ENCODE measurements around the gene ARHGAP44. TPM values are rescaled to one million over a fixed set of nuclear protein-coding genes. Genes with fewer than 3 reads are reported as not detected.
"Not testable (repeated sequence)": the region's sequence is repeated elsewhere in the genome, so short reads cannot be mapped to it uniquely, and the experiment has no call there.

ARHGAP44 gene
- total RNA-seq, 6 donors from 2014 or later = 36.3 to 56.4 (median 41.8) TPM

DNA sequence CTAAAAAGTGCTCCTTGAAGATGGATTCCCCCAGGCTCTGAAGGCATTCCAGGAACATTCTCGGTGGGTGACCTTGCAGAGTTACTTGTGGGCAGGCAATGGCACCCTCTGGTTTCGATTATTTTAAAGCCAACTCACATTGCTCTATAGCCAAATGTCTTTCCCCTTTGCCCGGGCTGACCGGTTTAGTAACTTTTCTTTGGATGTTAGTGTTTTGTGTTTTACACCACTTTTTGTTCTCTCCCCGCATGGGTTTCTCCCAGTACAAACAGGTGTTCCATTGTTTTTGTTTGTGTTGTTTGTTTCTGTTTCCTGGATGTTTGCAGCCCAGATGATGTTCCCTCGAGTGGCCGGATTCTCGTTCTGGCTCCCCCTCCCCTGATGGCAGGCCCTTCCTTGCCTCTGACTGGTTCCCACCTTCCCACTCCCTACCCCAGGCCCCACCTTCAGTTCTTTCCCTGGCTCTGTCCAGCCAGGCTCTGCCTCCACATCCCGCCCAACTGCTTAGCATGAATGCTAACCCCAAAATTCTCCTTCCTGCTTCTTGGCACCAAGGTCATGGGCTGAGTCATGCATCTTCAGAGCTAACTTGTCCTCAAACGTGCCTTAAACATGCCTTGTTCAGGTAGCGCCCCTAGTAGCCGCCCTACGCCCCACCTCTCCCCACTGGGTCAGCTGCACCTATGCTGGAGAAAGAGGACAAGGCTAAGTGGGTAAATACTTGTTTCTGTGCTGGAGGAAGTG, 187.9 kb downstream of the ARHGAP44 start:
- peaks cover 0 to 6% (median 0%) of the 10 kb centered on the region in 4 donors for H3K36me3 ChIP-seq
- H3K27ac ChIP-seq = no peak overlapping the region
- WGBS, 2 donors = 72% methylated on average over 13 of the region's 13 CpGs
- no peaks in the 10 kb centered on the region for H3K27me3 ChIP-seq
- H3K9me3 ChIP-seq = no peaks in the 10 kb centered on the region
- peaks cover 0 to 7% (median 2%) of the 10 kb centered on the region in 4 donors for H3K4me1 ChIP-seq
- no peak for DNase-seq
- TF ChIP-seq EP300 (IDR thresholded peaks at IDR 0.05) (no peak), POLR2A (IDR thresholded peaks at IDR 0.05) (no peak), POLR2AphosphoS5 (IDR thresholded peaks at IDR 0.05) (no peak)
- TF ChIP-seq, protein P1, sequence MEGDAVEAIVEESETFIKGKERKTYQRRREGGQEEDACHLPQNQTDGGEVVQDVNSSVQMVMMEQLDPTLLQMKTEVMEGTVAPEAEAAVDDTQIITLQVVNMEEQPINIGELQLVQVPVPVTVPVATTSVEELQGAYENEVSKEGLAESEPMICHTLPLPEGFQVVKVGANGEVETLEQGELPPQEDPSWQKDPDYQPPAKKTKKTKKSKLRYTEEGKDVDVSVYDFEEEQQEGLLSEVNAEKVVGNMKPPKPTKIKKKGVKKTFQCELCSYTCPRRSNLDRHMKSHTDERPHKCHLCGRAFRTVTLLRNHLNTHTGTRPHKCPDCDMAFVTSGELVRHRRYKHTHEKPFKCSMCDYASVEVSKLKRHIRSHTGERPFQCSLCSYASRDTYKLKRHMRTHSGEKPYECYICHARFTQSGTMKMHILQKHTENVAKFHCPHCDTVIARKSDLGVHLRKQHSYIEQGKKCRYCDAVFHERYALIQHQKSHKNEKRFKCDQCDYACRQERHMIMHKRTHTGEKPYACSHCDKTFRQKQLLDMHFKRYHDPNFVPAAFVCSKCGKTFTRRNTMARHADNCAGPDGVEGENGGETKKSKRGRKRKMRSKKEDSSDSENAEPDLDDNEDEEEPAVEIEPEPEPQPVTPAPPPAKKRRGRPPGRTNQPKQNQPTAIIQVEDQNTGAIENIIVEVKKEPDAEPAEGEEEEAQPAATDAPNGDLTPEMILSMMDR (IDR thresholded peaks at IDR 0.05) = no peak
- ATAC-seq (ENCODE audit: low FRiP score in 2 of 2) = no peak
- no peak overlapping the region for H3K4me3 ChIP-seq

DNA sequence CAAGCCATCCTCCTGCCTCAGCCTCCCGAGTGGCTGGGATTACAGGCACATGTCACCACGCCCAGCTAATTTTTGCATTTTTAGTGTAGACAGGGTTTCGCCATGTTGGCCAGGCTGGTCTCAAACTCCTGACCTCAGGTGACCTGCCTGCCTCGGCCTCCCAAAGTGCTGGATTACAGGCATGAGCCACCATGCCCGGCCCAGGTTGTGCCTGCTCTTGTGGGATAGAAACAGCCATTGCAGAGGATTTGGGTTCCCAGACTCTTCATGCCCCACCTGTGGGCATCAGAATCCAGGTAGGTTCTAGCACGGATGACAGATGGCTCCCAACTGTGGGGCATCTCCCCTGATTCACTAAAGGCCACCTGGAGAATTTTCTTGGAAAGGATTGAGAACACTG, 189.5 kb downstream of the ARHGAP44 start:
- H3K9me3 ChIP-seq; H3K4me3 ChIP-seq; H3K36me3 ChIP-seq; H3K27me3 ChIP-seq; DNase-seq; H3K4me1 ChIP-seq; ATAC-seq (ENCODE audit: low FRiP score in 2 of 2); H3K27ac ChIP-seq: not testable (repeated sequence)
- WGBS, 2 donors = 90 to 92% methylated on average over 5 to 6 of the region's 6 CpGs

- 86 to 96% methylated on average over 5 of the region's 5 CpGs for WGBS, 2 donors
- Histone ChIP-seq H3K4me3 (no peak overlapping the region), H3K9me3 (no peaks in the 10 kb centered on the region), H3K27me3 (no peaks in the 10 kb centered on the region), H3K27ac (no peak overlapping the region), H3K36me3 (peaks cover 0 to 6% (median 0%) of the 10 kb centered on the region in 4 donors), H3K4me1 (peaks cover 0 to 2% (median under 1%) of the 10 kb centered on the region in 4 donors)
- ATAC-seq (ENCODE audit: low FRiP score in 2 of 2) (no peak), DNase-seq (no peak)
- no peak for TF ChIP-seq EP300 (IDR thresholded peaks at IDR 0.05)
- no peak for TF ChIP-seq POLR2A (IDR thresholded peaks at IDR 0.05)
Measured at GRCh38 chr17:12979246-12979645, 189.9 kb downstream of the ARHGAP44 start.

GRCh38 chr17:12979826-12980500, 190.7 kb downstream of the ARHGAP44 start:
- no peak for TF ChIP-seq POLR2A (IDR thresholded peaks at IDR 0.05)
- TF ChIP-seq, protein P1 (IDR thresholded peaks at IDR 0.05) = no peak
- DNase-seq (no peak), ATAC-seq (ENCODE audit: low FRiP score in 2 of 2) (no peak)
- Histone ChIP-seq H3K4me3 (no peak overlapping the region), H3K27me3 (no peaks in the 10 kb centered on the region), H3K27ac (no peak overlapping the region), H3K4me1 (no peaks in the 10 kb centered on the region), H3K9me3 (no peaks in the 10 kb centered on the region), H3K36me3 (peaks cover 0 to 6% (median 0%) of the 10 kb centered on the region in 4 donors)
- 87 to 95% methylated on average over 10 to 12 of the region's 12 CpGs for WGBS, 2 donors

- no peak for DNase-seq
- Histone ChIP-seq H3K9me3 (no peaks in the 10 kb centered on the region), H3K27ac (no peak overlapping the region), H3K4me1 (no peaks in the 10 kb centered on the region), H3K36me3 (peaks cover 0 to 6% (median 0%) of the 10 kb centered on the region in 4 donors), H3K4me3 (no peak overlapping the region), H3K27me3 (no peaks in the 10 kb centered on the region)
- TF ChIP-seq, protein P1 (IDR thresholded peaks at IDR 0.05) = no peak
- TF ChIP-seq POLR2A (IDR thresholded peaks at IDR 0.05) (no peak), EP300 (IDR thresholded peaks at IDR 0.05) (no peak), POLR2AphosphoS5 (IDR thresholded peaks at IDR 0.05) (no peak)
- WGBS, 2 donors = 66% methylated on average over 6 of the region's 6 CpGs
- no peak for ATAC-seq (ENCODE audit: low FRiP score in 2 of 2)
Measured at GRCh38 chr17:12982224-12982623, 192.9 kb downstream of the ARHGAP44 start.
